Measurements from ENCODE around the gene ABHD17C.

ABHD17C gene

GRCh38 chr15:80691575-80691974 is 3.5 kb upstream of the ABHD17C start:
- DNase-seq, result no peak

GRCh38 chr15:80693682-80694610 is 1.2 kb upstream of the ABHD17C start:
- no peak for DNase-seq

GRCh38 chr15:80694611-80695098 is 455 bp upstream of the ABHD17C start:
- no peak for DNase-seq

DNA sequence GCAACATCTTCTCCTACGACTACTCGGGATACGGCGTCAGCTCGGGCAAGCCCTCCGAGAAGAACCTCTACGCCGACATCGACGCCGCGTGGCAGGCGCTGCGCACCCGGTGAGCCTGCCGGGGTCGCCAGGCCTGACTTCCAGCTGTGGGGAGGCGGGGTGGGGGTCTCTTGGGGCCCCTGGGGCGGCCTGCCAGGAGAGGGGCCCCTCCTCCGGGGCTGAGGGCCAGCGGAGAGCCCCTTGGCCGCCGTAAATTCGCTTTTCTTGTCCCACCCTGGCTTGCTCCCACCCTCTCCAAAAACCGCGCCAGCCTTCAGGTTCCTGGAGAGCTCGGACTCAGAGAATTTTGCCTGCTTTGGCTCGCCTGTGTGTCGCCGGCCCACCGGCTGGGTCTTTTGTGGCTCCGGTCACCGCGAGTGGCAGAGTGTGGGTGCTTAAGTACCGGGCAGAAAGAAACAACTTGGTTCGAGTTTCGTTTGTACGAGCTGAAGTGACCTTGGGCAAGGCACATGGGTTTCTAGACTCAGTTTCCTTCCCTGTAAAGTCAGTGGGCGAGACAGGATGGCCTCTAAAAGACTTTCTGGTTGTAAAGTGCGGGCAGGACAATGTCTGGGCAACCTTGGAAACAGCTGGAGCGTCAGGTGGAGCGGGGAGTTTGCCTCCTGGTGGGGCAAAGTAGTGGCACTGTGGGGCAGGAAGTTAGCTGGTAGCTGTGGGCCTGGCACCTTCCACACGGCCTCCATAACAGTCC is 976 bp downstream of the ABHD17C start:
- DNase-seq, result no peak

DNA sequence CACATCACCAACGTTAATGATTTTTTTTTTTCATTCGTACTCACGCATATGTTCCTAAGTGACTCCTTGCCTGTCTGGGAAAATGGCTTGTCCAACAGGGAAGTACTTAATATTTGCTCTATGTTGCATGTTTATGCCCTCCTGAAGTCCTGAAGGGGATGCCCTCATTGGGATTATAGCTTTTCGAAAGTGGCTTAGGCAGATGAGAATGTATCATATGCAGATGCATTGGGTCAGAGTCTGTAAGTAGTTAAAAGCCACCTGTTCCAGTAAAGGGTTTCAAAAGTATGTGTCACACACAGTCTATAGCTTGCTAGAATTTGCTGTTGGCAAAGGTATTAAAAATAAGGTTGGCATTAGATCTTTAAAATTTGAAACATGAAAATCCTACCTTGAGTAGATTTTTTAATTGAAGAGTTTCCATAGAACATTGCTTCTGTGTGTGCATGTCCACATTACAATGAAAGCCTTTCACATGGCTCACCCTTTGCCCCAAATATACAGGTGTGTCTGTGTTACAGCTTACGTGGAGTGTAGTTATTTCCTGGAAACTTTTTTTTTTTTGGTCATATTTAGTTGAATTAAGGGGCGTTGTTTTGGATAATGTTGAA is 2.1 kb downstream of the ABHD17C start:
- no peak for DNase-seq

- no peak for DNase-seq
These were observed 3.6 kb downstream of the ABHD17C start for GRCh38 chr15:80698676-80699075.

DNA sequence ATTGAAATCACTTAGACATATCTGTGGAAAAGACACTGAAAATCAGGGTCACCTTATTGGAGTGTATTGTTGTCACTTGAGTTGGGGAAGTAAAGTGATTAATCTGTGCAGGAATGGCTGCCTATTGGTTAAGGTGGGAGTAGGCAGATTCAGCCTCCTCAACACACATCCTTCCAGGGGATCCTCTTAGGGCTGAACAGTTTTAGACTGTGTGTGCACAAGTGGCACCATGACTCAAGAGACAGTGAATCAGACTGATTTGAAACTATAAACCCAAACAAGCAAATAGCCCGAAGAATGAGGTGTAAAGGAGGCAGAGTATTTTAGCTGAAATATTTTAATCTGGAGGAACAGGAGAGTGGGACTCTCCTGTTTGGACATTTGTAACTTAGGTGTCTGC is 4.9 kb downstream of the ABHD17C start:
- DNase-seq, result no peak

- no peak for DNase-seq
These were observed 6.7 kb downstream of the ABHD17C start for GRCh38 chr15:80701676-80702311.

- DNase-seq, result no peak
These were observed 8.0 kb downstream of the ABHD17C start for GRCh38 chr15:80703081-80703480.

DNA sequence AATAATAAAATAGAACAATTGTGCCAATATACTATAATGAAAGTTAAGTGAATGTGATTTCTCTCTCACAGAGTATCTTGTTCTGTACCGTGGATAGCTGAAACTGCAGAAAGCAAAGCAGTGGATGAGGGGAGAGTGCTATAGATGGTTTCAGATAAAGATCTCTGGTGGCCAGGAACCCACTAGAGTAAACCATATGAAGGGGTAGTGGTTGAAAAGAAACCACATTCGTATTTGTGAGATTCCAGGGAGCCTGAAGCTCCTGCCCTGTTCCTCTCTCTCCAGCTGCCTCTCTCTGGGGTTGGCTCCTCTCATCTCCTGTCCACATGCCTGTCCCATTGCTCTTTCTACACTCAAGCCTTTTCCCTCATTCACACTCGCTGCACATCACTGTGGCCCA is 8.9 kb downstream of the ABHD17C start:
- no peak for DNase-seq

GRCh38 chr15:80706161-80706560 is 11.1 kb downstream of the ABHD17C start:
- no peak for DNase-seq

- DNase-seq, result no peak
These were observed 14.4 kb downstream of the ABHD17C start for GRCh38 chr15:80709542-80709941.

- no peak for DNase-seq
These were observed 15.8 kb downstream of the ABHD17C start for GRCh38 chr15:80710635-80711554.

- no peak for DNase-seq
These were observed 16.8 kb downstream of the ABHD17C start for GRCh38 chr15:80711886-80712285.

DNA sequence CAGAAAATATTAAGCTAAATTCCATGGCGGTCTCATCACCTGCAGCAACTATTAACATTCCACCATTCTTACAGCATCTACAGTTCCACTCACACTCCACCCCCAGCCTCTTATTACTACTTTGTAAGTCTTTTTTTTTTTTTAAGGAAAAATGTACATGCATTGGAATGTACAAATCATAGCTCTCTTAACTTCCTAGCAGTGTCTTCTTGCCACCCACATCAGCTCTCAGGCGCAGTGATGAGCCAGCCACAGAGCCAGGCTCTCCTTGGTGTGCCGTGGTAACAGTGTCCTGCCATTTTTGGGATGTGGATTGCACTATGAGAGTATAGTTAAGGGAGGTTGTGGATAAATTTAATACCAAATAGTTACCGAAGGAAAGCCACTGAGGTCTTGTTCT is 17.8 kb downstream of the ABHD17C start:
- DNase-seq, result no peak

GRCh38 chr15:80721476-80721875 is 26.4 kb downstream of the ABHD17C start:
- no peak for DNase-seq

DNA sequence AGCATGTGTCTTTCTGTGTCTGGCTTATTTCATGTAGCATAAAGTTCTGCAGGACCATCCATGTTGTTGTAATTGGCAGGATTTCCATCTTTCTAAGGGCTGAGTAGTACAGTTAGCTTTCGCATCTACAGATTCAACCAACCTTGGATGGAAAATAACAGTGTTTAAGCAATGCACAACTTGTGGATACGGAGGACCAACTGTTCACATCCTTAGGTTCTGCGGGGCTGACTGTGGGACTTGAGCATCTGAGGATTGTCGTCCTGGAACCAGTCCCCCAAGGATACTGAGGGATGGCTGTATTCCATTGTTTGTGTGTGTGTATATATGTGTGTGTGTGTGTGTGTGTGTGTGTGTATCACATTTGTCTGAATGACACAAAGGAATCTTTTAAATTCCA is 27.7 kb downstream of the ABHD17C start:
- DNase-seq, result no peak

DNA sequence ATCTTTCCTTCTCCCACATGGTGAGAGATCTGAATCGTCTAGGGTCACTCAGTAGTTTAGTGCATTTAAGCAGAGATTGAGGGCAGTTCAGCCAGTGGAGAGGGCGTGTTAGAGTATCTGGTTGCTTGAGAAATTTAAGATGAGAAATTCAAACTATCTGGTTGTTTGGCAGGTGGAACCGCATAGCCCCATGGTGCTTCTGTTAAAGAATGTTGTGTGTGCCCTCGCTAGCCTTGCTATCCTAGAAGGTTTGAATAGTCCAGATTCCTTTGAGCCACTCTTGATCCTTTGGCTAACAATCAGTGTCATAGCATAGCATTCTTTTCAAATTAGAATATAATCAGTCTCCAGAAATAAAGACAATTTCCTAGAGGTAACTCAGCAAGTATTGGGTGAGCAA is 32.1 kb downstream of the ABHD17C start:
- no peak for DNase-seq

- no peak for DNase-seq
These were observed 32.5 kb downstream of the ABHD17C start for GRCh38 chr15:80727596-80727995.

GRCh38 chr15:80730387-80730786 is 35.3 kb downstream of the ABHD17C start:
- DNase-seq, result no peak

GRCh38 chr15:80730926-80731325 is 35.8 kb downstream of the ABHD17C start:
- DNase-seq, result no peak

DNA sequence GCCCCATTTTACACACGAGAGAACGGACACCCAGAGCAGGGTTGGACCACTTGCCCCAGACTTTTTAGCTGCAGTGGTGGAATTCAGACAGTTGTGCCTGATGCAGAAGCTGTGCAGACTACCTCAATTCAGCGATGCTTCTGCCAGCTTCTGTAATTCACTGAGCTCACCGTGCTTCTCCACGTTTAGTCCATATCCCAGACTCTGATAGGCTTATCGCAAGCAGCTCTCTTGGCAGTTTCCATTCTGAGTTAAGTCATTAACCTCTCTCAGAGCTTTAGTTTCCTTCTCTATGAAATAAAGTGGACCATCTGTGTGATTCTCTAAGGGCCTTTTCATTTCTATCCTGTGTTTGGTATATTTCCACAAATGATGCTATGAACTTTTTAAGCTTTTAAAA is 37.1 kb downstream of the ABHD17C start:
- DNase-seq, result no peak

All from NCI-H1436 treated with DMSO at 0.1 percent for 48 hours (cell line).